Measurements from ENCODE around the gene CDK5RAP3. TPM values are rescaled to one million over a fixed set of nuclear protein-coding genes. Genes with fewer than 3 reads are reported as not detected.
A peak's percentile ranks its signal among the peaks of the same experiment; 100 is the strongest.

The CDK5RAP3 gene
- total and polyA plus RNA-seq, 2 experiments from 2014 or later = 124 to 179 TPM

GRCh38 chr17:47949946-47950345, 21.0 kb upstream of the CDK5RAP3 start:
- H3K4me1 ChIP-seq (ENCODE audit: insufficient read depth) = peaks cover 33% of the 10 kb centered on the region
- DNase-seq (ENCODE audit: low spot score) = peak; percentile 18

GRCh38 chr17:47950448-47950847, 20.5 kb upstream of the CDK5RAP3 start:
- H3K4me1 ChIP-seq (ENCODE audit: insufficient read depth) = peaks cover 33% of the 10 kb centered on the region
- H3K4me2 ChIP-seq = peak overlapping the region; percentile 64
- H3K9me2 ChIP-seq (replicated peaks; ENCODE audit: insufficient read depth) = no peaks in the 10 kb centered on the region

More at GRCh38 chr17:47949946-47950345, 21.0 kb upstream of the CDK5RAP3 start:
- WGBS (ENCODE audit: low lambda C conversion rate, missing lambda C conversion rate) = 72% methylated on average over 3 of the region's 3 CpGs
- Histone ChIP-seq H4K20me1 (ENCODE audit: insufficient read depth, poor library complexity, severe bottlenecking) (peaks cover 7% of the 10 kb centered on the region), H3K9me2 (replicated peaks; ENCODE audit: insufficient read depth) (no peaks in the 10 kb centered on the region), H3K4me2 (peak overlapping the region; percentile 64), H3K9me3 (ENCODE audit: low read depth) (no peaks in the 10 kb centered on the region), H2AFZ (no peak overlapping the region), H3K27ac (peak overlapping the region; percentile 95), H3K4me3 (no peak overlapping the region), H3K27me3 (no peaks in the 10 kb centered on the region), H3K36me3 (replicated peaks; ENCODE audit: insufficient read depth, low read depth) (no peaks in the 10 kb centered on the region), H3K79me2 (peaks cover 31% of the 10 kb centered on the region)
- TF ChIP-seq CTCF (IDR thresholded peaks at IDR 0.05; ENCODE audit: poor library complexity) (no peak), EZH2 (IDR thresholded peaks at IDR 0.05; ENCODE audit: borderline replicate concordance) (no peak), EZH2phosphoT487 (IDR thresholded peaks at IDR 0.05; ENCODE audit: low read depth, severe bottlenecking, unreplicated experiment) (no peak)

GRCh38 chr17:47952171-47953021, 18.5 kb upstream of the CDK5RAP3 start:
- H3K9me2 ChIP-seq (replicated peaks; ENCODE audit: insufficient read depth) = no peaks in the 10 kb centered on the region
- no peaks in the 10 kb centered on the region for H3K36me3 ChIP-seq (replicated peaks; ENCODE audit: insufficient read depth, low read depth)
- peak overlapping the region; percentile 95 for H3K27ac ChIP-seq
- peak overlapping the region; percentile 83 for H3K4me2 ChIP-seq
- H3K4me1 ChIP-seq (ENCODE audit: insufficient read depth) = peaks cover 45% of the 10 kb centered on the region
- TF ChIP-seq EZH2phosphoT487 (IDR thresholded peaks at IDR 0.05; ENCODE audit: low read depth, severe bottlenecking, unreplicated experiment) (no peak), CTCF (IDR thresholded peaks at IDR 0.05; ENCODE audit: poor library complexity) (no peak), EZH2 (IDR thresholded peaks at IDR 0.05; ENCODE audit: borderline replicate concordance) (no peak)
- H3K27me3 ChIP-seq = no peaks in the 10 kb centered on the region
- 73% methylated on average over 12 of the region's 12 CpGs for WGBS (ENCODE audit: low lambda C conversion rate, missing lambda C conversion rate)
- H2AFZ ChIP-seq = no peak overlapping the region
- H4K20me1 ChIP-seq (ENCODE audit: insufficient read depth, poor library complexity, severe bottlenecking) = peaks cover 10% of the 10 kb centered on the region
- DNase-seq (ENCODE audit: low spot score) = peak; percentile 69
- no peak overlapping the region for H3K4me3 ChIP-seq
- peaks cover 55% of the 10 kb centered on the region for H3K79me2 ChIP-seq
- no peaks in the 10 kb centered on the region for H3K9me3 ChIP-seq (ENCODE audit: low read depth)

More at GRCh38 chr17:47950448-47950847, 20.5 kb upstream of the CDK5RAP3 start:
- no peaks in the 10 kb centered on the region for H3K9me3 ChIP-seq (ENCODE audit: low read depth)
- H3K27me3 ChIP-seq = no peaks in the 10 kb centered on the region
- TF ChIP-seq EZH2phosphoT487 (IDR thresholded peaks at IDR 0.05; ENCODE audit: low read depth, severe bottlenecking, unreplicated experiment) (no peak), CTCF (IDR thresholded peaks at IDR 0.05; ENCODE audit: poor library complexity) (no peak), EZH2 (IDR thresholded peaks at IDR 0.05; ENCODE audit: borderline replicate concordance) (no peak)
- peaks cover 35% of the 10 kb centered on the region for H3K79me2 ChIP-seq
- 62% methylated on average over 4 of the region's 4 CpGs for WGBS (ENCODE audit: low lambda C conversion rate, missing lambda C conversion rate)
- no peak overlapping the region for H3K4me3 ChIP-seq
- peaks cover 10% of the 10 kb centered on the region for H4K20me1 ChIP-seq (ENCODE audit: insufficient read depth, poor library complexity, severe bottlenecking)
- no peak overlapping the region for H2AFZ ChIP-seq
- H3K36me3 ChIP-seq (replicated peaks; ENCODE audit: insufficient read depth, low read depth) = no peaks in the 10 kb centered on the region
- DNase-seq (ENCODE audit: low spot score) = peak; percentile 11
- H3K27ac ChIP-seq = peak overlapping the region; percentile 95

Data from hepatocyte (in vitro differentiated cells).